SK-N-SH (cell line): Measurements from ENCODE around the gene ZNF365. TPM values are rescaled to one million over a fixed set of nuclear protein-coding genes. Genes with fewer than 3 reads are reported as not detected.

ENCODE experiments used
- CTCF ChIA-PET: fragments of 300-600, 350-600 bp; formaldehyde crosslinking; extraction: SDS; loops from one replicate; lab custom pipeline; 2021; lab: Yijun Ruan, JAX
- POLR2A ChIA-PET: fragments of 350-600 bp; sonication (Branson Sonifier 250); formaldehyde crosslinking; extraction: SDS; loops from one replicate; lab custom pipeline; 2020; ENCODE audit warnings: antibody characterized with exemption, inconsistent platforms; lab: Yijun Ruan, JAX
- DNase-seq: peaks from one replicate; pipeline ENCODE4 v3.0.0; 2012
- H2AFZ ChIP-seq: fragments of 200-600 bp; sonication (generic); 2 replicates; pipeline ENCODE4 v1.8.1; 2016; ENCODE audit warnings: antibody characterized with exemption, mild to moderate bottlenecking, low read depth
- H3F3A ChIP-seq: fragments of 200-600 bp; sonication (generic); replicated peaks from 2 replicates; pipeline ENCODE3; 2016; ENCODE audit warnings: antibody characterized with exemption, mild to moderate bottlenecking; ENCODE audit not compliant: insufficient read depth
- H3K27ac ChIP-seq, 2 experiments: fragments of 200-500 bp in 1 of 2; fragments of 200-600 bp in 1 of 2; sonication (Bioruptor generic) in 1 of 2; sonication (generic), shearing (Covaris generic) in 1 of 2; 2 replicates each; pipeline versions ENCODE4 v1.5.1 to v1.6.1; 2014 to 2016; ENCODE audit warnings: low read depth in 2 of 2, inconsistent platforms in 1 of 2, low read length in 1 of 2, mild to moderate bottlenecking in 1 of 2, mixed read lengths in 1 of 2
- H3K27me3 ChIP-seq: fragments of 200-600 bp; sonication (generic), shearing (Covaris generic); 2 replicates; pipeline ENCODE4 v1.6.1; 2016; ENCODE audit warnings: mixed run types; ENCODE audit not compliant: insufficient read depth
- H3K36me3 ChIP-seq, 2 experiments: fragments of 200-500 bp in 1 of 2; fragments of 200-600 bp in 1 of 2; sonication (Bioruptor generic) in 1 of 2; sonication (generic) in 1 of 2; replicated peaks in 1 of 2; 2 replicates each; pipeline versions ENCODE3 to v1.5.1; 2014 to 2016; ENCODE audit warnings: low read length in 1 of 2, mild to moderate bottlenecking in 1 of 2; ENCODE audit not compliant: insufficient read depth in 2 of 2, control insufficient read depth in 1 of 2
- H3K4me1 ChIP-seq, 2 experiments: fragments of 200-500 bp in 1 of 2; fragments of 200-600 bp in 1 of 2; sonication (Bioruptor generic) in 1 of 2; sonication (generic), shearing (Covaris generic) in 1 of 2; 2 replicates each; pipeline versions ENCODE4 v1.5.1 to v1.6.1; 2014 to 2016; ENCODE audit warnings: low read depth in 1 of 2, low read length in 1 of 2, mixed run types in 1 of 2; ENCODE audit not compliant: insufficient read depth in 2 of 2, control insufficient read depth in 1 of 2
- H3K4me2 ChIP-seq: fragments of 200-600 bp; sonication (generic), shearing (Covaris generic); 2 replicates; pipeline ENCODE4 v1.6.1; 2017; ENCODE audit warnings: mixed run types
- H3K4me3 ChIP-seq, 2 experiments: fragments of 200-500 bp in 1 of 2; fragments of 200-600 bp in 1 of 2; sonication (Bioruptor generic) in 1 of 2; sonication (generic), shearing (Covaris generic) in 1 of 2; 2 replicates each; pipeline versions ENCODE4 v1.5.1 to v1.8.1; 2014 to 2016; ENCODE audit warnings: low read depth in 2 of 2, inconsistent platforms in 1 of 2, low read length in 1 of 2, mild to moderate bottlenecking in 1 of 2, mixed read lengths in 1 of 2, moderate library complexity in 1 of 2
- H3K79me2 ChIP-seq: fragments of 200-600 bp; sonication (generic); 2 replicates; pipeline ENCODE4 v1.8.1; 2017; ENCODE audit warnings: mild to moderate bottlenecking; ENCODE audit not compliant: insufficient read depth
- H3K9ac ChIP-seq: fragments of 200-600 bp; sonication (generic); 2 replicates; pipeline ENCODE4 v1.6.1; 2017; ENCODE audit warnings: mixed run types
- H3K9me2 ChIP-seq: fragments of 200-600 bp; sonication (generic); 2 replicates; pipeline ENCODE4 v1.6.1; 2017; ENCODE audit warnings: mixed run types
- H3K9me3 ChIP-seq: fragments of 200-600 bp; sonication (generic); 2 replicates; pipeline ENCODE4 v1.6.1; 2017; ENCODE audit warnings: mixed run types, mild to moderate bottlenecking, moderate library complexity
- H4K20me1 ChIP-seq: fragments of 200-600 bp; sonication (generic); 2 replicates; pipeline ENCODE4 v1.6.1; 2017; ENCODE audit warnings: mild to moderate bottlenecking, mixed run types; ENCODE audit not compliant: insufficient read depth
- CHD2 ChIP-seq: fragments of 150-350 bp; IDR thresholded peaks from 2 replicates; pipeline ENCODE4 v1.6.1; 2018; ENCODE audit warnings: low read length; ENCODE audit not compliant: partially characterized antibody
- ELF1 ChIP-seq: IDR thresholded peaks from 2 replicates; pipeline ENCODE4 v1.4.0; 2012
- FOSL2 ChIP-seq: IDR thresholded peaks from 2 replicates; pipeline ENCODE4 v1.4.0; 2012; ENCODE audit warnings: low read depth, mild to moderate bottlenecking, moderate library complexity, borderline replicate concordance
- FOXM1 ChIP-seq: IDR thresholded peaks from 2 replicates; pipeline ENCODE4 v1.4.0; 2012; ENCODE audit warnings: low read depth, mild to moderate bottlenecking
- GABPA ChIP-seq: IDR thresholded peaks from 2 replicates; pipeline ENCODE4 v1.4.0; 2012; ENCODE audit warnings: low read depth, mild to moderate bottlenecking
- GATA2 ChIP-seq: sonication (generic); formaldehyde crosslinking; IDR thresholded peaks from 2 replicates; pipeline ENCODE4 v1.5.0; 2020; ENCODE audit warnings: mild to moderate bottlenecking, missing genetic modification reagents
- JUND ChIP-seq: IDR thresholded peaks from 2 replicates; pipeline ENCODE4 v1.4.0; 2012
- MAX ChIP-seq: IDR thresholded peaks from 2 replicates; pipeline ENCODE4 v1.4.0; 2012; ENCODE audit warnings: low read depth
- MEF2A ChIP-seq: IDR thresholded peaks from 2 replicates; pipeline ENCODE4 v1.4.0; 2012; ENCODE audit warnings: low read depth, borderline replicate concordance
- MXI1 ChIP-seq: IDR thresholded peaks from 2 replicates; pipeline ENCODE4 v1.6.1; 2012; ENCODE audit warnings: mild to moderate bottlenecking, low read depth, low read length, improper control_type of control experiment
- NFIC ChIP-seq: IDR thresholded peaks from 2 replicates; pipeline ENCODE4 v1.4.0; 2012; ENCODE audit warnings: borderline replicate concordance
- POLR2AphosphoS5 ChIP-seq: IDR thresholded peaks from 2 replicates; pipeline ENCODE4 v1.6.1; 2012; ENCODE audit warnings: low read depth, low read length
- REST ChIP-seq: IDR thresholded peaks from 2 replicates; pipeline ENCODE4 v1.6.1; 2012; ENCODE audit warnings: mild to moderate bottlenecking, low read depth, low read length, moderate library complexity
- RXRA ChIP-seq: IDR thresholded peaks from 2 replicates; pipeline ENCODE4 v1.4.0; 2012; ENCODE audit warnings: low read depth, mild to moderate bottlenecking, borderline replicate concordance
- TAF1 ChIP-seq: IDR thresholded peaks from 2 replicates; pipeline ENCODE4 v1.6.1; 2012; ENCODE audit warnings: low read depth, mild to moderate bottlenecking, low read length, moderate library complexity, borderline replicate concordance
- TCF12 ChIP-seq: IDR thresholded peaks from 2 replicates; pipeline ENCODE4 v1.4.0; 2012
- TEAD4 ChIP-seq: IDR thresholded peaks from 2 replicates; pipeline ENCODE4 v1.4.0; 2012; ENCODE audit warnings: mild to moderate bottlenecking, borderline replicate concordance; ENCODE audit not compliant: insufficient read depth
- USF1 ChIP-seq: IDR thresholded peaks from 2 replicates; pipeline ENCODE4 v1.4.0; 2012; ENCODE audit warnings: low read depth, borderline replicate concordance
- USF2 ChIP-seq: fragments of 150-350 bp; IDR thresholded peaks from 2 replicates; pipeline ENCODE4 v1.6.1; 2017; ENCODE audit warnings: antibody characterized with exemption, low read length, low read depth, borderline replicate concordance
- YY1 ChIP-seq: IDR thresholded peaks from 2 replicates; pipeline ENCODE4 v1.4.0; 2012; ENCODE audit warnings: low read depth, mild to moderate bottlenecking
- ZBTB33 ChIP-seq: IDR thresholded peaks from 2 replicates; pipeline ENCODE4 v1.4.0; 2012; ENCODE audit warnings: low read depth, borderline replicate concordance
- WGBS: methylation state at CpG from one replicate; pipeline ENCODE4 v1.1.6; 2017; ENCODE audit warnings: low lambda C conversion rate; 5-methylcytosine and 5-hydroxymethylcytosine counted together
- polyA plus RNA-seq, 3 experiments: library from polyadenylated mRNA; depleted of rRNA; stranded (reverse); fragments of >200 nt; gene quantifications; 2 replicates each; pipeline ENCODE4 v1.2.3, GENCODE V29; 2012

ZNF365 gene
- polyA plus RNA-seq, 1 of the 3 experiments (the other 2 are of a cell fraction): 4.5 TPM

GRCh38 chr10:62430881-62431280 lies 56.7 kb downstream of the ZNF365 start:
- H3K27me3 ChIP-seq: no peaks in the 10 kb centered on the region
- no peaks in the 10 kb centered on the region for H3K9me3 ChIP-seq
- H3F3A ChIP-seq: peaks cover 15% of the 10 kb centered on the region
- no peak for DNase-seq
- POLR2A ChIA-PET: no interaction called here
- H4K20me1 ChIP-seq: no peaks in the 10 kb centered on the region
- WGBS: 45% methylated on average over 1 of the region's 1 CpG
- H3K9ac ChIP-seq: no peak overlapping the region
- TF ChIP-seq TAF1 (no peak), USF2 (no peak), GABPA (no peak), YY1 (no peak)
- no peak overlapping the region for H3K27ac ChIP-seq
- CTCF ChIA-PET: no interaction called here
- peaks cover 0 to 23% of the 10 kb centered on the region in 2 experiments; a peak in 3 of 4 replicates for H3K4me1 ChIP-seq
- H3K9me2 ChIP-seq: no peaks in the 10 kb centered on the region
- H3K36me3 ChIP-seq: no peaks in the 10 kb centered on the region
- H3K4me2 ChIP-seq: no peak overlapping the region
- H2AFZ ChIP-seq: no peak overlapping the region
- H3K4me3 ChIP-seq: no peak overlapping the region
- H3K79me2 ChIP-seq: no peaks in the 10 kb centered on the region

GRCh38 chr10:62433181-62433692 lies 59.1 kb downstream of the ZNF365 start:
- no peaks in the 10 kb centered on the region for H3K36me3 ChIP-seq
- DNase-seq: no peak
- H3K9me2 ChIP-seq: no peaks in the 10 kb centered on the region
- H3K9me3 ChIP-seq: no peaks in the 10 kb centered on the region
- H3K27me3 ChIP-seq: no peaks in the 10 kb centered on the region
- POLR2A ChIA-PET: no interaction called here
- peak overlapping the region; percentile 89 to 93; a peak in 3 of 4 replicates for H3K27ac ChIP-seq
- H3K4me3 ChIP-seq: no peak overlapping the region
- H3F3A ChIP-seq: peaks cover 15% of the 10 kb centered on the region
- H4K20me1 ChIP-seq: no peaks in the 10 kb centered on the region
- no peaks in the 10 kb centered on the region for H3K79me2 ChIP-seq
- H2AFZ ChIP-seq: peak overlapping the region; percentile 11; the same call in 1 of the 2 replicates
- 9% methylated on average over 5 of the region's 5 CpGs for WGBS
- peak overlapping the region; percentile 4; the same call in 1 of the 2 replicates for H3K9ac ChIP-seq
- peak overlapping the region; percentile 60 for H3K4me2 ChIP-seq
- CTCF ChIA-PET: interaction anchor here (0.6 to 1.1 kb wide), 3 partner anchors 10 to 168 kb away, joined by 3 read pairs; no protein-coding TSS in a partner anchor
- peaks cover 0 to 23% of the 10 kb centered on the region in 2 experiments; a peak in 3 of 4 replicates for H3K4me1 ChIP-seq
- peak; percentile 95 for TF ChIP-seq MEF2A
- TF ChIP-seq GABPA: peak; percentile 43; the same call in 1 of the 2 replicates
- no peak for TF ChIP-seq GATA2 (CRISPR knock-in tag)
- peak; percentile 27; the same call in 1 of the 2 replicates for TF ChIP-seq ELF1
- TF ChIP-seq USF1: peak; percentile 39; the same call in 1 of the 2 replicates
- TF ChIP-seq JUND: peak; percentile 99
- peak; percentile 79; the same call in 1 of the 2 replicates for TF ChIP-seq RXRA
- TF ChIP-seq ZBTB33: peak; percentile 81
- peak; percentile 91 for TF ChIP-seq NFIC
- TF ChIP-seq TCF12: peak; percentile 99
- TF ChIP-seq TAF1: no peak
- peak; percentile 99 for TF ChIP-seq FOSL2
- TF ChIP-seq YY1: no peak
- no peak for TF ChIP-seq MXI1
- peak; percentile 87; the same call in 1 of the 2 replicates for TF ChIP-seq POLR2AphosphoS5
- TF ChIP-seq MAX: peak; percentile 53; the same call in 1 of the 2 replicates
- TF ChIP-seq FOXM1: peak; percentile 94
- 0 out of 2 replicates have a peak, but pooled peaks have one; percentile 12 for TF ChIP-seq REST
- no peak for TF ChIP-seq CHD2
- TF ChIP-seq TEAD4: peak; percentile 98
